Vagina (tissue), 2 donors: ENCODE data around the gene NT5E. TPM values are rescaled to one million over a fixed set of nuclear protein-coding genes. Genes with fewer than 3 reads are reported as not detected.

Experiments
- DNase-seq, 2 donors: peaks; one replicate each; pipeline ENCODE4 v3.0.0-alpha.2; 2017; ENCODE audit errors: extremely low spot score in 2 of 2
- H3K27ac ChIP-seq: fragments of 200-600 bp; sonication (generic); one replicate; pipeline ENCODE4 v1.5.1; 2019
- H3K27me3 ChIP-seq: fragments of 200-600 bp; sonication (generic); one replicate; pipeline ENCODE4 v1.5.1; 2019
- H3K36me3 ChIP-seq, 2 donors: fragments of 200-600 bp; sonication (generic); one replicate each; pipeline ENCODE4 v1.5.1; 2017 to 2019
- H3K4me1 ChIP-seq: fragments of 200-600 bp; sonication (generic); one replicate; pipeline ENCODE4 v1.5.1; 2019
- H3K4me3 ChIP-seq, 2 donors: fragments of 200-600 bp; sonication (generic); 1 replicate in 1 of 2; 2 replicates in 1 of 2; pipeline ENCODE4 v1.5.1; 2016 to 2019
- H3K9me3 ChIP-seq: fragments of 200-600 bp; sonication (generic); one replicate; pipeline ENCODE4 v1.5.1; 2019
- CTCF ChIP-seq, 3 experiments: fragments of 450-650 bp in 2 of 3; fragments of 200-600 bp in 1 of 3; sonication (generic) in 1 of 3; IDR thresholded peaks; one replicate each; pipeline ENCODE4 v1.5.1; 2017 to 2019; ENCODE audit warnings: antibody characterized with exemption in 3 of 3, mild to moderate bottlenecking in 2 of 3, moderate library complexity in 2 of 3
- POLR2A ChIP-seq, 2 donors: fragments of 450-650 bp; IDR thresholded peaks; one replicate each; pipeline ENCODE4 v1.6.1; 2017; ENCODE audit warnings: antibody characterized with exemption in 2 of 2, mild to moderate bottlenecking in 2 of 2, moderate library complexity in 2 of 2
- POLR2AphosphoS5 ChIP-seq, 2 donors: sonication (generic); formaldehyde crosslinking; IDR thresholded peaks; one replicate each; pipeline ENCODE4 v1.9.0; 2017; ENCODE audit warnings: antibody characterized with exemption in 2 of 2, mild to moderate bottlenecking in 2 of 2, low read depth in 1 of 2; ENCODE audit not compliant: insufficient read depth in 1 of 2
- intact Hi-C: fragments of 100-400 bp; cut with DNase I; formaldehyde crosslinking; loops from one replicate; pipeline ENCODE4 v1.15.1; 2023
- total RNA-seq: library from RNA; depleted of rRNA; stranded (reverse); fragments of >200 nt; gene quantifications from one replicate; pipeline ENCODE4 v1.2.3, GENCODE V29; 2016

NT5E gene
- total RNA-seq, 1 donor from 2014 or later: 87.2 TPM

- H3K36me3 ChIP-seq: no peaks in the 10 kb centered on the region
- intact Hi-C loops: no loop called here
- DNase-seq: no peak
- no peak for TF ChIP-seq CTCF (IDR thresholded peaks at IDR 0.05)
- TF ChIP-seq POLR2A (IDR thresholded peaks at IDR 0.05): no peak
- TF ChIP-seq POLR2AphosphoS5 (IDR thresholded peaks at IDR 0.05; ENCODE audit: insufficient read depth in 1 of 2, low read depth in 1 of 2): no peak
- H3K4me3 ChIP-seq: no peak overlapping the region
- no peaks in the 10 kb centered on the region for H3K9me3 ChIP-seq
- H3K4me1 ChIP-seq: peaks cover 11% of the 10 kb centered on the region
- H3K27me3 ChIP-seq: no peaks in the 10 kb centered on the region
- peak overlapping the region; percentile 70 for H3K27ac ChIP-seq
Observed at GRCh38 chr6:85416766-85417165, 33.1 kb upstream of the NT5E start.

DNA sequence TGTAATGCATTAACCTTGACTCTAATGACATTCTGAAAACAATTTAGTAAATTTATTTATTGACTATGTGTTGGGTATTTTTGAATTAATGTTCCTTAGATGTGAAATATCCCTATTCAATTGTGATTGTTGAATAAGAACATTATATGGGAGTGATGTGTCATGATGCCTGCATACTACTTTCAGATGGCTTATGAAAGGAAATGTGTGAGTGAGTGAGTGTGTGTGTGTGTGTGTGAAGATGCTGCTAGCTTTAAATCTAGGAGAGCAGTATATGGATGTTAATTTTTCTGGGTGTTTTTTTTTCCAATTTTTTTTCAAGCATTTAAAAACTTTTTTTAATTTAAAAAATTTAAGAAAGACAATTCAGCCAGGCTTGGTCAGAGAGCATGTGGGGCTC lies 32.5 kb upstream of the NT5E start:
- Histone ChIP-seq H3K9me3 (no peaks in the 10 kb centered on the region), H3K27ac (peak overlapping the region; percentile 70), H3K36me3 (no peaks in the 10 kb centered on the region), H3K27me3 (no peaks in the 10 kb centered on the region), H3K4me3 (no peak overlapping the region), H3K4me1 (peaks cover 11% of the 10 kb centered on the region)
- TF ChIP-seq POLR2A (IDR thresholded peaks at IDR 0.05) (no peak), POLR2AphosphoS5 (IDR thresholded peaks at IDR 0.05; ENCODE audit: insufficient read depth in 1 of 2, low read depth in 1 of 2) (no peak), CTCF (IDR thresholded peaks at IDR 0.05) (no peak)
- intact Hi-C loops: no loop called here
- no peak for DNase-seq

DNA sequence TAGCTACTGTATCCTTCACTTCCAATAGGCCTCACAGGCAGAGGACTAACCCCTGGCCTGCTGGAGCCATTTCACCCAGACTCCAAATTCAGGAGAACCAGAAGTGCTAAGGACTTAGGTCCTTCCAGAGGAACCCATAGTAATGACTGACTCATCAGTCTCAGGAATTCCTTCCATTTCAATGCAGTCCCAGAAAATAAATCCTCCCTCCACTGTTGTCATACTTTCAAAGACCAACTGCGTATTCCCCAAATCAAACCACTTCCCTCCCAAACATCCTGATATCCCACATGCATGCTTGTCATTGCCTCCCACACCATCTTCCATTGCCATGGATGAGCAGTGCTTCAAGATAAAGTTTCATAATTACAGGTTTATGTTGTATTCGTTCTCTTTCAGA lies 31.8 kb upstream of the NT5E start:
- H3K27me3 ChIP-seq: no peaks in the 10 kb centered on the region
- TF ChIP-seq CTCF (IDR thresholded peaks at IDR 0.05) (no peak), POLR2A (IDR thresholded peaks at IDR 0.05) (no peak), POLR2AphosphoS5 (IDR thresholded peaks at IDR 0.05; ENCODE audit: insufficient read depth in 1 of 2, low read depth in 1 of 2) (no peak)
- peak overlapping the region; percentile 30 for H3K27ac ChIP-seq
- no peaks in the 10 kb centered on the region for H3K36me3 ChIP-seq
- H3K4me3 ChIP-seq: no peak overlapping the region
- peaks cover 11% of the 10 kb centered on the region for H3K4me1 ChIP-seq
- no peaks in the 10 kb centered on the region for H3K9me3 ChIP-seq
- intact Hi-C loops: no loop called here
- DNase-seq: no peak

- no peaks in the 10 kb centered on the region for H3K27me3 ChIP-seq
- intact Hi-C loops: no loop called here
- H3K27ac ChIP-seq: peak overlapping the region; percentile 30
- no peaks in the 10 kb centered on the region for H3K36me3 ChIP-seq
- no peaks in the 10 kb centered on the region for H3K9me3 ChIP-seq
- no peak for DNase-seq
- peaks cover 11% of the 10 kb centered on the region for H3K4me1 ChIP-seq
- TF ChIP-seq CTCF (IDR thresholded peaks at IDR 0.05) (no peak), POLR2A (IDR thresholded peaks at IDR 0.05) (no peak), POLR2AphosphoS5 (IDR thresholded peaks at IDR 0.05; ENCODE audit: insufficient read depth in 1 of 2, low read depth in 1 of 2) (no peak)
- H3K4me3 ChIP-seq: no peak overlapping the region
Observed at GRCh38 chr6:85419046-85419759, 30.7 kb upstream of the NT5E start.

GRCh38 chr6:85420551-85420950 lies 29.3 kb upstream of the NT5E start:
- H3K4me3 ChIP-seq: no peak overlapping the region
- no peaks in the 10 kb centered on the region for H3K27me3 ChIP-seq
- H3K9me3 ChIP-seq: no peaks in the 10 kb centered on the region
- no peak overlapping the region for H3K27ac ChIP-seq
- peaks cover 11% of the 10 kb centered on the region for H3K4me1 ChIP-seq
- H3K36me3 ChIP-seq: no peaks in the 10 kb centered on the region
- TF ChIP-seq CTCF (IDR thresholded peaks at IDR 0.05) (no peak), POLR2AphosphoS5 (IDR thresholded peaks at IDR 0.05; ENCODE audit: insufficient read depth in 1 of 2, low read depth in 1 of 2) (no peak), POLR2A (IDR thresholded peaks at IDR 0.05) (no peak)
- DNase-seq: no peak
- intact Hi-C loops: no loop called here
